ENCODE results near the gene CPB2.
A peak's percentile ranks its signal among the peaks of the same experiment; 100 is the strongest.

The CPB2 gene

GRCh38 chr13:46129124-46129523 lies 24.3 kb upstream of the CPB2 start:
- no peak for DNase-seq
- in situ Hi-C loops (cut with HindIII; ENCODE audit: low pct_ligation_motif_present, low pct_unique_long_range_greater_than_20kb, low sequenced_read_pairs), result no loop called here

GRCh38 chr13:46127358-46128023 lies 22.7 kb upstream of the CPB2 start:
- DNase-seq, result no peak
- in situ Hi-C loops (cut with HindIII; ENCODE audit: low pct_ligation_motif_present, low pct_unique_long_range_greater_than_20kb, low sequenced_read_pairs), result no loop called here

GRCh38 chr13:46126552-46127357 lies 21.9 kb upstream of the CPB2 start:
- DNase-seq, result peak; percentile 71
- in situ Hi-C loops (cut with HindIII; ENCODE audit: low pct_ligation_motif_present, low pct_unique_long_range_greater_than_20kb, low sequenced_read_pairs), result no loop called here

DNA sequence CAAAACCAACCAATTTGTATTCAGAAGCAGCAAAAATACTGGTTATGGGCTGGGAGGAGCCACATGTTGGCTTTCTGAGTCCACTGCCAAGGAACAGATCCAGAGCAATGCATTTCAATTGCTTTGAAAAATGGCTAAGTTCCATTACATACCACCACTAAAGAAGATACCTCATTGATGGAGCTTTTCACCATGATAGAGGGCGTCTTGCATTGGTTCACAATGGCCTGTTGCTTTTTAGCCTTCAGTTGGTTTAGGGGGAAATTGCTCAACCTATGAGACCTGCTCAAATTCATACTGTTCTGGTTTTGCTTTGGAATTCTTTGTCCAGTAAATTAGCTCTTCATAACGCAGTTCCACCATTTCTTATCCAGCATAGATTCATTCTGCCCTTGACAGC lies 21.2 kb upstream of the CPB2 start:
- in situ Hi-C loops (cut with HindIII; ENCODE audit: low pct_ligation_motif_present, low pct_unique_long_range_greater_than_20kb, low sequenced_read_pairs), result no loop called here
- DNase-seq, result no peak

DNA sequence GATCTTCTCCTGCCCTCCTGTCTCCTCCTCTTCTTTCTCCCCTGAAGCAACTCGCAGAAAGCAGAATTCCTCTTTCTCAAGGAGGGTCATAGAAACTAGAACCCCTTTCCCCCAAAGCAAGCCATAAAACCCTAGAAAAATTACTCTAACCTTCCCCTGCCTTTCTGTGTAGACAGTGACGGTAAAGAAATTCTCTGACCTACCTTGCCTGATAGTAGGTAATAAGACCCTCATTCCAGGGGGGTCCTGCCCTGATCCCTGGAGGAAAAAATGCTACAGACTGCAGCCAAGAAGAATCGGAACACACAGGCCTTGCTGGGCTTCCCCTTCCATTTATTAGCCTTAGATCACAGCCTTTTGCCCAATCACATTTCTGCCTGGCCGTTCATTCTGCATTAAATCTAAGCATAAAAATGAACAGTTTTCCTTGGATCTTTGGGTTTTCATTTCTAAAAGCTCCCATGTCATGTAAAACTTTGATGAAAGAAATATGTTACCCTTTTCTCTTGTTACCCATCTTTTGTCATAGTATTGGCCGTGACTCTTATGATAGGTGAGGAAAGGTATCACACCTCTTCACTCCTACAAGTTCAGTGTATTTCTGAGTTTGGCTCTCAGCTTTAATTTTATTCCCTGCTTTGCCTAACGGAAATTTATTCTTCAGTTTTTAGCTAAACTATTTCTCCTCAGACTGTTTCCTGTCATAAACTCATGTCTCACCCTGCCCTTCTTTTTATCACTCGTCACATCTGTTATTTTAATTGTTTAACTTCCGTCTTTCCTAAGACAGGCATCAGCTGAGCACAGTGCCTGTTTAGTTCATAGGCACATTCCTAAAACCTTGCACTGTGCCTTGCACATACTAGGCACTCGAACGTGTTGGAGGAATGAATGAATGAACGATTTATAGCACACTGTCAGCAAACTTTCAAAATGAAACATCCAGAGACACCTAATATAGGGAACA lies 20.4 kb upstream of the CPB2 start:
- no peak for DNase-seq
- in situ Hi-C loops (cut with HindIII; ENCODE audit: low pct_ligation_motif_present, low pct_unique_long_range_greater_than_20kb, low sequenced_read_pairs), result no loop called here

- DNase-seq, result no peak
- in situ Hi-C loops (cut with HindIII; ENCODE audit: low pct_ligation_motif_present, low pct_unique_long_range_greater_than_20kb, low sequenced_read_pairs), result no loop called here
Measured at GRCh38 chr13:46124531-46124966, 19.7 kb upstream of the CPB2 start.

- DNase-seq, result no peak
- in situ Hi-C loops (cut with HindIII; ENCODE audit: low pct_ligation_motif_present, low pct_unique_long_range_greater_than_20kb, low sequenced_read_pairs), result no loop called here
Measured at GRCh38 chr13:46122304-46122703, 17.5 kb upstream of the CPB2 start.

DNA sequence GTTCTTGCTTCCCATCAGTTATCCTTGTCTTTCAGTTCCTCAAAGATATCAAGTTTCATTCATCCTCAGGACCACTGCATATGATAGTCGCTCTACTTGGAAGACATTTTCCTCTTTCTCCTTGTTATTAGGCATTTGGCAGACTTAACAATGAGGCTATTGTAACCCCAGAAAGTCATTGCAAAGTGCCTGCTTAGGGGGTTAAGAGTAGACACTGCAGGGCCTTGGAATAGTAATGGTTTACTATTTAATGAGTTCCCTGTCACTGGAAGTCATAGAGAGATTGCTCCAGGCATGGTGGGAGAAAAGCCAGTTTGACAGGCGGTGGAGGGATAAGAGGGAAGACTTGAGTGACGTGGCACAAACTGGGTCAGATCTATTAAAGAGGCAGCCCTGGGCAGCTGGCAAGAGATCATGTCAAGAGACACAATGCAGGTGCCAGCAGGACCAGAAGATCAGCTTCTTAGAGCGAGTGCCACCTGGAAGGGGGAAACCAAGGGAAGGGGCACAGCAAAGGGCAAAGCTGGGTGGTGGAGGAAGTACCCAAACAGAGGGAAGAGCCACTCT lies 16.8 kb upstream of the CPB2 start:
- in situ Hi-C loops (cut with HindIII; ENCODE audit: low pct_ligation_motif_present, low pct_unique_long_range_greater_than_20kb, low sequenced_read_pairs), result no loop called here
- no peak for DNase-seq

- in situ Hi-C loops (cut with HindIII; ENCODE audit: low pct_ligation_motif_present, low pct_unique_long_range_greater_than_20kb, low sequenced_read_pairs), result no loop called here
- DNase-seq, result no peak
Measured at GRCh38 chr13:46121033-46121432, 16.2 kb upstream of the CPB2 start.

GRCh38 chr13:46119883-46120614 lies 15.2 kb upstream of the CPB2 start:
- DNase-seq, result peak; percentile 68
- in situ Hi-C loops (cut with HindIII; ENCODE audit: low pct_ligation_motif_present, low pct_unique_long_range_greater_than_20kb, low sequenced_read_pairs), result no loop called here

- in situ Hi-C loops (cut with HindIII; ENCODE audit: low pct_ligation_motif_present, low pct_unique_long_range_greater_than_20kb, low sequenced_read_pairs), result no loop called here
- DNase-seq, result no peak
Measured at GRCh38 chr13:46116653-46117502, 12.0 kb upstream of the CPB2 start.

- DNase-seq, result no peak
- in situ Hi-C loops (cut with HindIII; ENCODE audit: low pct_ligation_motif_present, low pct_unique_long_range_greater_than_20kb, low sequenced_read_pairs), result no loop called here
Measured at GRCh38 chr13:46114613-46115012, 9.8 kb upstream of the CPB2 start.

- in situ Hi-C loops (cut with HindIII; ENCODE audit: low pct_ligation_motif_present, low pct_unique_long_range_greater_than_20kb, low sequenced_read_pairs), result no loop called here
- no peak for DNase-seq
Measured at GRCh38 chr13:46113596-46113995, 8.8 kb upstream of the CPB2 start.

DNA sequence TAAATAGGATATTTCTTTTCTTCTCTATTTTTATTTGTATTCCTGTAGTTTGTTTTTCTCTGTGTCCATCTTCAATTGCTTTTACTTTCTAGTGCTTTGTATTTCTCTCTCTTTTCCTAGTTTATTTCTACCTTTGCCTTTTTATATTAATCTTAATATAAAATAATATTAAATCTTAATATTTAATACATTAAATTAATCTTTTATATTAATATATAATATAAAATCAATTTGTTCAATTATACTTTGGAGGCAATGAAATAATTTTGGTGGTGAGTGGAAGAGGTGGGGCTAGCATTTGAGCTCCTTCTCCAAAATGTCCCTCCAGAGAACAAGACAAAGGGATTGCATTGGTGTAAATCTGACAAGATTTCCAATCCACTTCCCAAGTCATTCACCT lies 6.3 kb upstream of the CPB2 start:
- no peak for DNase-seq
- in situ Hi-C loops (cut with HindIII; ENCODE audit: low pct_ligation_motif_present, low pct_unique_long_range_greater_than_20kb, low sequenced_read_pairs), result no loop called here

DNA sequence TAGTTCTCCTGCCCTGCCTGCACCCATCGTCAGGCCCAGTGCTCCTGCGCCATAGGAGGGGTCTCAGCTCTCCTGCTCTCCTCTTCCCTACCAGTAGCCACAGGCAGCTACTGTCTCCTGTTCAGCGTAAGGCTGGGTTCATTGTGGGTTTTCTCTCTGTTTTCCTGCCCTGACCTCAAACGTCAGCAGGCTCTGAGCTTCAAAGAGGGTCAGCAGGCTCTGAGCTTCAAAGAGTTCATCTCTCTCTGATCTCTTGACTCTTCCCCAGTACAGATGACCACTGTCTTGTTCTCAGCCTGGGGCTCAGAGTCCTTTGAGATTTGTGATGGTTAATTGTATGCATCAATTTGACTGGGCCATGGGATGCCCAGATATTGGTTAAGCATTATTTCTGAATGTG lies 4.6 kb upstream of the CPB2 start:
- DNase-seq, result no peak
- in situ Hi-C loops (cut with HindIII; ENCODE audit: low pct_ligation_motif_present, low pct_unique_long_range_greater_than_20kb, low sequenced_read_pairs), result no loop called here

DNA sequence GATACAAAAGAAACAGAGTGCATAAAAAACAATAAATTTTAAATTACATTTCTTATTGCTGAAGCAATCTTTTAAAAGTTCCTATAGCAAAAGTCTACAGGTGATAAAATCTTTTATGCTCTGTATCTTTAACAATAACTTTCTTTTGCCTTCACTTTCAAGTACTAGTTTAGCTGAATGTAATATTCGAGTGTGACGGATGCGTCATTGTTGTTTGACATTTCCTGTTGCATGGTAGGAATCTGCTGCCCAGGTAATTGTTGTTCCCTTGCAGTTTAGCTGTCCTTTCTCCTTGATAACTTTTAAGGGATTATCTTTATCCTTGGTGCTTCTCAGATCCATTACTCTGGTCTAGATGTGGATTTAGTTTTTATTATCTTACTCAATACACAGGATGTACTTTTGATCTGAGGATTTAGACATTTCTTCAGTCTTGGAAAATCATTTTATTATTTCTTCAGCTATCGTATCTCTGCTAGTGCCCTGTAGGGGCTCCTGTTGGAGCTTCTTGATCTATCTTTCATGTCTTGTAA lies 2.1 kb upstream of the CPB2 start:
- no peak for DNase-seq
- in situ Hi-C loops (cut with HindIII; ENCODE audit: low pct_ligation_motif_present, low pct_unique_long_range_greater_than_20kb, low sequenced_read_pairs), result no loop called here

- no peak for DNase-seq
- in situ Hi-C loops (cut with HindIII; ENCODE audit: low pct_ligation_motif_present, low pct_unique_long_range_greater_than_20kb, low sequenced_read_pairs), result no loop called here
Measured at GRCh38 chr13:46103037-46103436, 1.8 kb downstream of the CPB2 start.
